CD4-positive, alpha-beta T cell treated with Interferon gamma for 1 hour (primary cell): ENCODE data around the gene GSTO2.
"Not testable (repeated sequence)": the region's sequence is repeated elsewhere in the genome, so short reads cannot be mapped to it uniquely, and the experiment has no call there.

Experiments
- DNase-seq: peaks from one replicate; pipeline ENCODE4 v3.0.0-alpha.2; 2020

The GSTO2 gene

GRCh38 chr10:104268713-104269645, at the start of gene GSTO2:
Gene GSTO2 (plus strand): TSS chr10:104269184. CDS start chr10:104274916, 5,732 bp downstream.
- DNase-seq: peak; percentile 99

GRCh38 chr10:104220522-104220921, 48.5 kb upstream of the GSTO2 start:
- no peak for DNase-seq

GRCh38 chr10:104223304-104223703, 45.7 kb upstream of the GSTO2 start:
- no peak for DNase-seq

GRCh38 chr10:104230490-104230889, 38.5 kb upstream of the GSTO2 start:
- no peak for DNase-seq

- peak; percentile 98 for DNase-seq
Observed at GRCh38 chr10:104231784-104232612, 37.0 kb upstream of the GSTO2 start, which contains the start of gene CFAP43. Gene CFAP43 (minus strand): TSS chr10:104232364. CDS start chr10:104232246, 118 bp downstream.

GRCh38 chr10:104232613-104233102, 36.3 kb upstream of the GSTO2 start:
- DNase-seq: no peak

GRCh38 chr10:104233817-104234216, 35.2 kb upstream of the GSTO2 start:
- no peak for DNase-seq

GRCh38 chr10:104234934-104235333, 34.0 kb upstream of the GSTO2 start:
- no peak for DNase-seq

GRCh38 chr10:104235801-104236200, 33.2 kb upstream of the GSTO2 start:
- DNase-seq: no peak

GRCh38 chr10:104240078-104240477, 28.9 kb upstream of the GSTO2 start:
- DNase-seq: no peak

- no peak for DNase-seq
Observed at GRCh38 chr10:104242545-104242944, 26.4 kb upstream of the GSTO2 start.

- not testable (repeated sequence) for DNase-seq
Observed at GRCh38 chr10:104243009-104243408, 26.0 kb upstream of the GSTO2 start.

- DNase-seq: no peak
Observed at GRCh38 chr10:104243512-104243911, 25.5 kb upstream of the GSTO2 start.

- no peak for DNase-seq
Observed at GRCh38 chr10:104245066-104245632, 23.8 kb upstream of the GSTO2 start.

GRCh38 chr10:104246976-104247375, 22.0 kb upstream of the GSTO2 start:
- peak; percentile 62 for DNase-seq

- DNase-seq: no peak
Observed at GRCh38 chr10:104247513-104248146, 21.4 kb upstream of the GSTO2 start.

GRCh38 chr10:104248931-104249330, 20.1 kb upstream of the GSTO2 start:
- DNase-seq: not testable (repeated sequence)

- no peak for DNase-seq
Observed at GRCh38 chr10:104250371-104250770, 18.6 kb upstream of the GSTO2 start.

- DNase-seq: no peak
Observed at GRCh38 chr10:104251443-104251842, 17.5 kb upstream of the GSTO2 start.

GRCh38 chr10:104252368-104252767, 16.6 kb upstream of the GSTO2 start:
- no peak for DNase-seq

GRCh38 chr10:104253106-104253505, 15.9 kb upstream of the GSTO2 start:
- no peak for DNase-seq

- no peak for DNase-seq
Observed at GRCh38 chr10:104253606-104254410, 15.2 kb upstream of the GSTO2 start.
